A549 (cell line): Measurements from ENCODE around the gene NFASC. TPM values are rescaled to one million over a fixed set of nuclear protein-coding genes. Genes with fewer than 3 reads are reported as not detected.

Experiments
- ATAC-seq, 2 experiments: fragments of 200-7000 bp in 1 of 2; fragments of >200 bp in 1 of 2; cut with Nextera tagmentation in 1 of 2; cut with Tn5 transposase in 1 of 2; 3 replicates each; pipeline versions ENCODE4 v1.8.0 to v1.9.1; 2018 to 2020; ENCODE audit warnings: mild to moderate bottlenecking in 1 of 2, moderate library complexity in 1 of 2
- CTCF ChIA-PET: fragments of 300-600 bp; sonication (Branson Sonifier 250); formaldehyde crosslinking; extraction: SDS; loops from one replicate; lab custom pipeline; 2021; ENCODE audit warnings: antibody characterized with exemption, inconsistent platforms; lab: Yijun Ruan, JAX
- POLR2A ChIA-PET: fragments of 350-600 bp; formaldehyde crosslinking; extraction: SDS; loops from one replicate; lab custom pipeline; 2021; ENCODE audit warnings: antibody characterized with exemption, inconsistent platforms; lab: Yijun Ruan, JAX
- DNase-seq, 2 experiments: peaks; one replicate each; pipeline versions ENCODE4 v3.0.0 to v3.0.0-alpha.2; 2011 to 2016; ENCODE audit warnings: low read depth in 1 of 2, low spot score in 1 of 2
- FAIRE-seq: peaks from 2 replicates; lab custom pipeline; 2011; peaks lifted over from hg19 to GRCh38; lab: Jason Lieb, UNC
- H3K27ac ChIP-seq, 2 experiments: fragments of >200 bp; sonication (Bioruptor Twin); formaldehyde crosslinking; 3 replicates each; pipeline ENCODE4 v1.5.1; 2016 to 2017
- H3K4me1 ChIP-seq: fragments of >200 bp; sonication (Bioruptor Twin); formaldehyde crosslinking; 3 replicates; pipeline ENCODE4 v1.6.1; 2016
- H3K4me2 ChIP-seq: fragments of >200 bp; sonication (Bioruptor Twin); formaldehyde crosslinking; 3 replicates; pipeline ENCODE4 v1.6.1; 2016
- H3K4me3 ChIP-seq: fragments of >200 bp; sonication (Bioruptor Twin); formaldehyde crosslinking; 3 replicates; pipeline ENCODE4 v1.5.1; 2016
- H3K9me3 ChIP-seq: fragments of >200 bp; sonication (Bioruptor Twin); formaldehyde crosslinking; 3 replicates; pipeline ENCODE4 v1.6.1; 2016
- ATOH8 ChIP-seq: fragments of 250-450 bp; sonication (Bioruptor Pico); IDR thresholded peaks from 2 replicates; pipeline ENCODE4 v1.5.0; 2020; ENCODE audit warnings: low read depth, mild to moderate bottlenecking, moderate library complexity
- BHLHE40 ChIP-seq: IDR thresholded peaks from 2 replicates; pipeline ENCODE4 v1.6.1; 2012; ENCODE audit warnings: low read depth, low read length, inconsistent platforms
- CHD4 ChIP-seq: fragments of 200-600 bp; sonication (generic); IDR thresholded peaks from 2 replicates; pipeline ENCODE4 v1.6.1; 2016; ENCODE audit warnings: antibody characterized with exemption, mild to moderate bottlenecking, borderline replicate concordance
- ELK1 ChIP-seq: fragments of 150-350 bp; IDR thresholded peaks from 2 replicates; pipeline ENCODE4 v1.6.1; 2014; ENCODE audit warnings: low read depth, mild to moderate bottlenecking, low read length
- ESRRA ChIP-seq: fragments of 150-350 bp; IDR thresholded peaks from 2 replicates; pipeline ENCODE4 v1.6.1; 2014; ENCODE audit warnings: mild to moderate bottlenecking, low read length, borderline replicate concordance
- FOSB ChIP-seq: fragments of 250-450 bp; sonication (Bioruptor Pico); IDR thresholded peaks from 2 replicates; pipeline ENCODE4 v1.5.0; 2020; ENCODE audit warnings: mild to moderate bottlenecking, moderate library complexity
- FOSL2 ChIP-seq, 2 experiments: fragments of 450-650 bp in 1 of 2; fragments of >200 bp in 1 of 2; sonication (Bioruptor Twin) in 1 of 2; formaldehyde crosslinking; IDR thresholded peaks; 2 replicates each; pipeline versions ENCODE4 v1.5.0 to v1.6.1; 2016 to 2020; ENCODE audit warnings: mild to moderate bottlenecking in 1 of 2, moderate library complexity in 1 of 2
- FOXS1 ChIP-seq: fragments of 250-450 bp; sonication (Bioruptor Pico); IDR thresholded peaks from 2 replicates; pipeline ENCODE4 v1.5.0; 2020; ENCODE audit warnings: mild to moderate bottlenecking, moderate library complexity
- GATA3 ChIP-seq: IDR thresholded peaks from 2 replicates; pipeline ENCODE4 v1.6.1; 2012; ENCODE audit warnings: borderline replicate concordance
- HES2 ChIP-seq: fragments of >200 bp; sonication (Bioruptor Twin); formaldehyde crosslinking; IDR thresholded peaks from 2 replicates; pipeline ENCODE4 v1.6.1; 2016
- HMGXB4 ChIP-seq: fragments of 250-450 bp; sonication (Bioruptor Pico); IDR thresholded peaks from 2 replicates; pipeline ENCODE4 v1.5.0; 2021; ENCODE audit warnings: mild to moderate bottlenecking, moderate library complexity, borderline replicate concordance
- HOXA7 ChIP-seq: fragments of 250-450 bp; sonication (Bioruptor Pico); IDR thresholded peaks from 2 replicates; pipeline ENCODE4 v1.5.0; 2020; ENCODE audit warnings: mild to moderate bottlenecking, moderate library complexity
- JUN ChIP-seq, 2 experiments: fragments of >200 bp; sonication (Bioruptor Twin); formaldehyde crosslinking; IDR thresholded peaks; 2 replicates in 1 of 2; 3 replicates in 1 of 2; pipeline ENCODE4 v1.6.1; 2016 to 2017
- JUNB ChIP-seq: fragments of >200 bp; sonication (Bioruptor Twin); formaldehyde crosslinking; IDR thresholded peaks from 2 replicates; pipeline ENCODE4 v1.6.1; 2016
- KDM1A ChIP-seq: fragments of 200-600 bp; sonication (generic); IDR thresholded peaks from 2 replicates; pipeline ENCODE4 v1.6.1; 2016; ENCODE audit warnings: low read depth, mild to moderate bottlenecking
- KDM5A ChIP-seq: fragments of 200-600 bp; sonication (generic); IDR thresholded peaks from 2 replicates; pipeline ENCODE4 v1.6.1; 2016; ENCODE audit warnings: antibody characterized with exemption, mild to moderate bottlenecking
- MAX ChIP-seq: IDR thresholded peaks from 2 replicates; pipeline ENCODE4 v1.6.1; 2012
- NR3C1 ChIP-seq: fragments of >200 bp; sonication (Bioruptor Twin); formaldehyde crosslinking; IDR thresholded peaks from 3 replicates; pipeline ENCODE4 v1.6.1; 2017
- POLR2AphosphoS2 ChIP-seq: conservative IDR thresholded peaks from 2 replicates; pipeline ENCODE4 v1.6.1; 2012; ENCODE audit warnings: low read length, improper control_type of control experiment, inconsistent platforms
- RAD21 ChIP-seq, 2 experiments: fragments of >200 bp in 1 of 2; sonication (Bioruptor Twin) in 1 of 2; formaldehyde crosslinking in 1 of 2; IDR thresholded peaks in 1 of 2; conservative IDR thresholded peaks in 1 of 2; 2 replicates in 1 of 2; 3 replicates in 1 of 2; pipeline ENCODE4 v1.6.1; 2012 to 2018; ENCODE audit warnings: inconsistent platforms in 1 of 2
- RNF2 ChIP-seq: fragments of 200-600 bp; sonication (generic); IDR thresholded peaks from 2 replicates; pipeline ENCODE4 v1.6.1; 2016; ENCODE audit warnings: low read depth, mild to moderate bottlenecking, antibody characterized with exemption, moderate library complexity, borderline replicate concordance
- SREBF2 ChIP-seq: fragments of 450-650 bp; IDR thresholded peaks from 2 replicates; pipeline ENCODE4 v1.6.1; 2014; ENCODE audit warnings: mild to moderate bottlenecking, moderate library complexity
- USF2 ChIP-seq: fragments of 450-650 bp; IDR thresholded peaks from 2 replicates; pipeline ENCODE4 v1.6.1; 2014; ENCODE audit warnings: antibody characterized with exemption
- ZFP36 ChIP-seq: fragments of 450-650 bp; IDR thresholded peaks from 2 replicates; pipeline ENCODE4 v1.6.1; 2014; ENCODE audit warnings: borderline replicate concordance; ENCODE audit not compliant: partially characterized antibody
- ZSCAN20 ChIP-seq: fragments of 250-450 bp; sonication (Bioruptor Pico); IDR thresholded peaks from 2 replicates; pipeline ENCODE4 v1.8.0; 2022; ENCODE audit warnings: mild to moderate bottlenecking, moderate library complexity
- WGBS: methylation state at CpG from one replicate; pipeline ENCODE4 v1.1.6; 2017; ENCODE audit errors: missing lambda C conversion rate; 5-methylcytosine and 5-hydroxymethylcytosine counted together
- polyA plus RNA-seq, 4 experiments: library from polyadenylated mRNA; depleted of rRNA in 3 of 4; stranded (reverse); fragments of >200 nt; fragmentation: RNase III in 1 of 4; extraction: RNeasy Plus Mini Kit Qiagen cat#74134 plus additional on column Dnase treatment in 1 of 4; gene quantifications; 2 replicates in 3 of 4; 3 replicates in 1 of 4; pipeline ENCODE4 v1.2.3, GENCODE V29; 2011 to 2017

The NFASC gene
- polyA plus RNA-seq, 2 of the 4 experiments (the other 2 are of a cell fraction): 0.27 to 0.39 TPM

- Histone ChIP-seq H3K4me3 (no peak overlapping the region), H3K4me2 (no peak overlapping the region), H3K4me1 (no peaks in the 10 kb centered on the region), H3K27ac (no peak overlapping the region), H3K9me3 (no peaks in the 10 kb centered on the region)
- FAIRE-seq (no peak), DNase-seq (no peak), ATAC-seq (no peak)
- CTCF ChIA-PET: interaction anchor here (0.6 to 2.3 kb wide), 3 partner anchors 35 to 290 kb away, joined by 3 to 8 read pairs (median 3); no protein-coding TSS in a partner anchor
- POLR2A ChIA-PET: no interaction called here
- TF ChIP-seq GATA3 (no peak), HMGXB4 (CRISPR knock-in tag) (no peak), POLR2AphosphoS2 (no peak), ATOH8 (no peak), RAD21 (conservative IDR thresholded peaks at IDR 0.05 in 1 of 2, IDR thresholded peaks at IDR 0.05 in 1 of 2) (no peak), KDM1A (no peak), JUNB (no peak), MAX (no peak), ZSCAN20 (CRISPR knock-in tag) (no peak), FOSL2 (IDR thresholded peaks at IDR 0.05) (no peak), FOSL2 (CRISPR knock-in tag; IDR thresholded peaks at IDR 0.05) (no peak), USF2 (no peak), SREBF2 (no peak), ESRRA (no peak), FOXS1 (CRISPR knock-in tag) (no peak), NR3C1 (no peak), JUN (IDR thresholded peaks at IDR 0.05) (no peak), HES2 (no peak), CHD4 (no peak)
- 4% methylated on average over 1 of the region's 1 CpG for WGBS
These were observed 23.9 kb downstream of the NFASC start for GRCh38 chr1:204894606-204895005.

GRCh38 chr1:204896023-204896422, 25.4 kb downstream of the NFASC start:
- ChIA-PET POLR2A (no interaction called here), CTCF (no interaction called here)
- Histone ChIP-seq H3K27ac (no peak overlapping the region), H3K4me2 (no peak overlapping the region), H3K9me3 (no peaks in the 10 kb centered on the region), H3K4me3 (no peak overlapping the region), H3K4me1 (no peaks in the 10 kb centered on the region)
- no peak for TF ChIP-seq ZSCAN20 (CRISPR knock-in tag)
- no peak for TF ChIP-seq BHLHE40
- no peak for TF ChIP-seq JUN (IDR thresholded peaks at IDR 0.05)
- TF ChIP-seq CHD4: no peak
- no peak for TF ChIP-seq KDM5A
- TF ChIP-seq FOSB: no peak
- TF ChIP-seq RNF2: no peak
- TF ChIP-seq FOXS1 (CRISPR knock-in tag): no peak
- no peak for TF ChIP-seq RAD21 (conservative IDR thresholded peaks at IDR 0.05 in 1 of 2, IDR thresholded peaks at IDR 0.05 in 1 of 2)
- no peak for TF ChIP-seq ELK1
- TF ChIP-seq HMGXB4 (CRISPR knock-in tag): no peak
- no peak for TF ChIP-seq FOSL2 (IDR thresholded peaks at IDR 0.05)
- no peak for TF ChIP-seq FOSL2 (CRISPR knock-in tag; IDR thresholded peaks at IDR 0.05)
- TF ChIP-seq HOXA7 (CRISPR knock-in tag): no peak
- no peak for TF ChIP-seq ZFP36
- no peak for TF ChIP-seq KDM1A
- WGBS: 63% methylated on average over 6 of the region's 6 CpGs
- no peak for ATAC-seq
- no peak for FAIRE-seq
- DNase-seq: no peak
